Tibial artery (tissue), 4 donors: ENCODE results near the gene ALMS1.

Experiments
- DNase-seq, 2 donors: peaks; one replicate each; pipeline ENCODE4 v3.0.0-alpha.2; 2019
- H3K27ac ChIP-seq, 2 donors: fragments of 200-600 bp; sonication (generic) in 1 of 2; 1 replicate in 1 of 2; 2 replicates in 1 of 2; pipeline ENCODE4 v1.5.1; 2018 to 2019; ENCODE audit warnings: mild to moderate bottlenecking in 1 of 2
- H3K27me3 ChIP-seq, 2 donors: fragments of 200-600 bp; sonication (generic) in 1 of 2; one replicate each; pipeline versions ENCODE4 v1.5.1 to v1.6.0; 2016 to 2019
- H3K36me3 ChIP-seq, 3 donors: fragments of 200-600 bp; sonication (generic) in 2 of 3; one replicate each; pipeline ENCODE4 v1.5.1; 2016 to 2019; ENCODE audit warnings: mild to moderate bottlenecking in 2 of 3
- H3K4me1 ChIP-seq, 4 donors: fragments of 200-600 bp; sonication (generic) in 2 of 4; 1 replicate in 3 of 4; 2 replicates in 1 of 4; pipeline ENCODE4 v1.5.1; 2016 to 2019
- H3K4me3 ChIP-seq, 2 donors: fragments of 200-600 bp; sonication (generic) in 1 of 2; 1 replicate in 1 of 2; 2 replicates in 1 of 2; pipeline ENCODE4 v1.5.1; 2018 to 2019; ENCODE audit warnings: mild to moderate bottlenecking in 2 of 2
- H3K9me3 ChIP-seq, 3 donors: fragments of 200-600 bp; sonication (generic) in 1 of 3; one replicate each; pipeline ENCODE4 v1.5.1; 2016 to 2019
- intact Hi-C: fragments of 100-400 bp; cut with DNase I; formaldehyde crosslinking; loops from one replicate; pipeline ENCODE4 v1.15.0; 2023; ENCODE audit warnings: low total_unique reads
- TF ChIP-seq, protein P1 (sequence below), 2 experiments: fragments of 200-600 bp in 1 of 2; fragments of 450-650 bp in 1 of 2; IDR thresholded peaks; one replicate each; pipeline ENCODE4 v1.5.1; 2017 to 2019; ENCODE audit warnings: antibody characterized with exemption in 2 of 2, mild to moderate bottlenecking in 1 of 2, moderate library complexity in 1 of 2

Gene ALMS1

DNA sequence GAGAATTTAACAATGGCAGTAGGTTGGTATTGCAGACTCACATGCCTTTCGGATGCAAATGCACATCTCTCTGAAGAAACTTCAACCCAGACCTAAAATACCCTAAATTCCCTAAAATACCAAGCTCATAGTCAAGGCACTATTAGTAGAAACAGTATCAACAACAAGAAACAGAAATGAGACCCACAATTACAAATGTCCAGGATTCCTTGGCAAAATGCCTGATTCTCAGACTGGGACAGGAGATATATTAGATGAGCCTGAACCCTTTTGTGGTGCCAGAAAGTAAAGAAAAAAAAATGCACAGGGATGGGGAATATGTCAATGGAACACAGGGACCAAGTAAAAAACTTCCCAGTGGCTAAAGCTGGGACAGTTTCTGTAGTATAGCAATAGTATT is 179.3 kb downstream of the ALMS1 start:
- H3K9me3 ChIP-seq = no peaks in the 10 kb centered on the region
- H3K27ac ChIP-seq = no peak overlapping the region
- no peaks in the 10 kb centered on the region for H3K27me3 ChIP-seq
- TF ChIP-seq, protein P1, sequence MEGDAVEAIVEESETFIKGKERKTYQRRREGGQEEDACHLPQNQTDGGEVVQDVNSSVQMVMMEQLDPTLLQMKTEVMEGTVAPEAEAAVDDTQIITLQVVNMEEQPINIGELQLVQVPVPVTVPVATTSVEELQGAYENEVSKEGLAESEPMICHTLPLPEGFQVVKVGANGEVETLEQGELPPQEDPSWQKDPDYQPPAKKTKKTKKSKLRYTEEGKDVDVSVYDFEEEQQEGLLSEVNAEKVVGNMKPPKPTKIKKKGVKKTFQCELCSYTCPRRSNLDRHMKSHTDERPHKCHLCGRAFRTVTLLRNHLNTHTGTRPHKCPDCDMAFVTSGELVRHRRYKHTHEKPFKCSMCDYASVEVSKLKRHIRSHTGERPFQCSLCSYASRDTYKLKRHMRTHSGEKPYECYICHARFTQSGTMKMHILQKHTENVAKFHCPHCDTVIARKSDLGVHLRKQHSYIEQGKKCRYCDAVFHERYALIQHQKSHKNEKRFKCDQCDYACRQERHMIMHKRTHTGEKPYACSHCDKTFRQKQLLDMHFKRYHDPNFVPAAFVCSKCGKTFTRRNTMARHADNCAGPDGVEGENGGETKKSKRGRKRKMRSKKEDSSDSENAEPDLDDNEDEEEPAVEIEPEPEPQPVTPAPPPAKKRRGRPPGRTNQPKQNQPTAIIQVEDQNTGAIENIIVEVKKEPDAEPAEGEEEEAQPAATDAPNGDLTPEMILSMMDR (IDR thresholded peaks at IDR 0.05) = no peak
- no peak for DNase-seq
- no peaks in the 10 kb centered on the region for H3K4me1 ChIP-seq
- H3K4me3 ChIP-seq = no peak overlapping the region
- peaks cover 0 to 21% (median 18%) of the 10 kb centered on the region in 3 donors for H3K36me3 ChIP-seq
- intact Hi-C loops = no loop called here

DNA sequence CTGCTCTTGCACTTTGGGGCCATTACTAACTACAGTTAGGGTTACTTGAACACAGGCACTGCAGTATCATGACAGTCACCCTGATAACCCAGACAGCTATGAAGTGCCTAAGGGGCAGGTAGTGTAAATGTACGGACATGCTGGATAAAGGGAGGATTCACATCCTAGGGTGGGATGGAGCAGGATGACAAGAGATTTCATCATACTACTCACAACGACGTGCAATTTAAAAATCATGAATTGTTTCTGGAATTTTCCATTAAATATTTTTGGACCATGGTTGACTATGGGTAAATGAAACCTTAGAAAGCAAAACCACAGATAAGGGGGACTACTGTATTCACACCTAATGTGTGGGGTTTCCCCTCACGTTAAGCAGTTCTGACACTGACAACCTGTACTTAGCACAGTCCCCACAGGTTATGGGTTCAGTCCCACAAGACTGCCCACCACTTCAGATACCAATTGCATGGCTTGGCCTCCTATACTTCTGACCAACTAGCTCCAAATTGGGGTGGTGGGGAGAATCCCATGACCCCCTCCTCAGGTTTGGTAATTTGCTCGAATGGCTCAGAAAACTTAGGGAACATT is 180.7 kb downstream of the ALMS1 start:
- H3K9me3 ChIP-seq = no peaks in the 10 kb centered on the region
- TF ChIP-seq, protein P1 (IDR thresholded peaks at IDR 0.05) = no peak
- DNase-seq = no peak
- H3K36me3 ChIP-seq = peaks cover 0 to 9% (median 5%) of the 10 kb centered on the region in 3 donors
- no peak overlapping the region for H3K27ac ChIP-seq
- H3K4me1 ChIP-seq = no peaks in the 10 kb centered on the region
- H3K4me3 ChIP-seq = no peak overlapping the region
- intact Hi-C loops = no loop called here
- no peaks in the 10 kb centered on the region for H3K27me3 ChIP-seq

DNA sequence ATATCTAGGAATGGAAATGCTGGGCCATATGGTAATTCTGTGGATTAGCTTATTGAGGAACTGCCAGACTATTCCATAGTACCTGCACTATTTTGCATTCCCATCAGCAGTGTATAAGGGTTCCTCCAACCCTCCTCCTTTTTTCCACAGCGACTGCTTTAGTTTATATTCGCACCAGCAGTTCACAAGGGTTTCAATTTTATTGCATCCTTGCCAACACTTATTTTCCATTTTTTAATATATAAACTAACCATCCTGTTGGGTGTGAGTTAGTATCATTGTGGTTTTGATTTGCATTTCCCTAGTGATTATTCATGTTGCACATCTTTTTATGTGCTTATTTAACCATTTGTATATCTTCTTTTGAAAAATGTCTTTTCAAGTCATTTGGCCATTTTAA is 189.6 kb downstream of the ALMS1 start:
- no peaks in the 10 kb centered on the region for H3K27me3 ChIP-seq
- H3K36me3 ChIP-seq = peaks cover 17 to 30% (median 25%) of the 10 kb centered on the region in 3 donors
- H3K4me3 ChIP-seq = no peak overlapping the region
- no peaks in the 10 kb centered on the region for H3K4me1 ChIP-seq
- intact Hi-C loops = no loop called here
- H3K9me3 ChIP-seq = no peaks in the 10 kb centered on the region
- no peak for DNase-seq
- TF ChIP-seq, protein P1 (IDR thresholded peaks at IDR 0.05) = no peak
- H3K27ac ChIP-seq = no peak overlapping the region

DNA sequence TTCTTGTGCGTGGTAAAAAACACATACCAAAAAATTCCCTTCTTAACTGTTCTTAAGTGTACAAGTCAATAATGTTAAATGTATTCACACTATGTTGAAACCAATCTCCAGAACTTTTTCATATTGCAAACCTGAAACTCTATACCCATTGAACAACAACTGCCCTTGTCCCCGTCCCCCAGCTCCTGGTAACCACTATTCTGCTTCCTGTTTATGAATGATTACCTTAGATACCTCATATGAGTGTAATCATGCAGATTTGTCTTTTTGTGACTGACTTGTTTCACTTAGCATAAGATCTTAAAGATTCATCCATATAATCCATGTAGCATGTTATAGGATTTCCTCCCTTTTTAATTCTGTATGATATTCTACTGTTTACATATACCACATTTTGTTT is 196.7 kb downstream of the ALMS1 start:
- no peak for DNase-seq
- Histone ChIP-seq H3K36me3 (peaks cover 5 to 18% (median 15%) of the 10 kb centered on the region in 3 donors), H3K9me3 (no peaks in the 10 kb centered on the region), H3K4me3 (no peak overlapping the region), H3K27me3 (no peaks in the 10 kb centered on the region), H3K4me1 (no peaks in the 10 kb centered on the region), H3K27ac (no peak overlapping the region)
- intact Hi-C loops = no loop called here
- TF ChIP-seq, protein P1 (IDR thresholded peaks at IDR 0.05) = no peak

DNA sequence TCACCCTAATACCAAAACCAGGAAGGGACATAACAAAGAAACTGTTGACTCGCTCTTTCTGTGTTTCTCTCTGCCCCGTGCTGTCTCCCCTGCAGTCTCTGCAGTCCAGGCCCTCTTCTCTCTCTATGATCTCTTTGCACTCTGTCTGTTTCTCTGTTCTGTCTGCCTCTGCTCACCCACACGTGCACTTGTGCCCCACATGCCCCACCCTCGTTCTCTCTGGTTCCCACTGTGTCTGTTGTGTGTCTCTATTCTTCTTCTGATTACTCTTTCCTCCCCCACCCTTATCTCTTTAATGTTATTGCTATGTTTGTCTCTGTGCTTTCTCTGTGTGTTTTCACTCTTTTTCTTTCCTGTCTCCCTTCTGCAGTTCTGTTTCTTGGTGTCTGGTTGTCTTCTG is 202.5 kb downstream of the ALMS1 start:
- no peak overlapping the region for H3K27ac ChIP-seq
- DNase-seq = no peak

More for the DNA sequence above, 202.5 kb downstream of the ALMS1 start:
- H3K4me1 ChIP-seq = no peaks in the 10 kb centered on the region
- H3K9me3 ChIP-seq = no peaks in the 10 kb centered on the region
- H3K27me3 ChIP-seq = no peaks in the 10 kb centered on the region
- TF ChIP-seq, protein P1 (IDR thresholded peaks at IDR 0.05) = no peak
- intact Hi-C loops = no loop called here
- no peak overlapping the region for H3K4me3 ChIP-seq
- H3K36me3 ChIP-seq = no peaks in the 10 kb centered on the region
